CD14-positive monocyte (primary cell): ENCODE measurements around the gene CCDC3. TPM values are rescaled to one million over a fixed set of nuclear protein-coding genes. Genes with fewer than 3 reads are reported as not detected.

Experiments
- DNase-seq, 3 donors: peaks; one replicate each; pipeline ENCODE4 v3.0.0-alpha.2; 2011 to 2022
- H2AFZ ChIP-seq: 2 replicates; pipeline ENCODE4 v1.6.0; 2012; ENCODE audit warnings: mild to moderate bottlenecking, low read depth, low read length, inconsistent platforms; ENCODE audit not compliant: insufficient read depth, poor library complexity, severe bottlenecking
- H3K27ac ChIP-seq, 2 donors: 1 replicate in 1 of 2; 2 replicates in 1 of 2; pipeline ENCODE4 v1.5.1; 2012 to 2013; ENCODE audit warnings: low read length in 2 of 2, control low read depth in 1 of 2, inconsistent platforms in 1 of 2, low read depth in 1 of 2, mild to moderate bottlenecking in 1 of 2
- H3K27me3 ChIP-seq, 2 donors: one replicate each; pipeline versions ENCODE4 v1.6.0 to v1.6.1; 2011 to 2013; ENCODE audit warnings: low read length in 2 of 2; ENCODE audit not compliant: control insufficient read depth in 2 of 2, insufficient read depth in 2 of 2
- H3K36me3 ChIP-seq, 2 donors: replicated peaks in 1 of 2; 1 replicate in 1 of 2; 2 replicates in 1 of 2; pipeline versions ENCODE4 v1.5.1 to v1.6.1; 2012 to 2013; ENCODE audit warnings: low read length in 2 of 2, control low read depth in 1 of 2, inconsistent platforms in 1 of 2, mild to moderate bottlenecking in 1 of 2; ENCODE audit not compliant: insufficient read depth in 2 of 2, control insufficient read depth in 1 of 2
- H3K4me1 ChIP-seq, 2 donors: 1 replicate in 1 of 2; 2 replicates in 1 of 2; pipeline versions ENCODE4 v1.5.1 to v1.6.1; 2012 to 2013; ENCODE audit warnings: low read length in 2 of 2, control low read depth in 1 of 2, inconsistent platforms in 1 of 2, mild to moderate bottlenecking in 1 of 2, moderate library complexity in 1 of 2; ENCODE audit not compliant: insufficient read depth in 2 of 2, control insufficient read depth in 1 of 2
- H3K4me2 ChIP-seq: replicated peaks from 2 replicates; pipeline ENCODE3; 2012; ENCODE audit warnings: low read length, moderate library complexity, mild to moderate bottlenecking; ENCODE audit not compliant: poor library complexity, severe bottlenecking; ENCODE audit errors: extremely low read depth
- H3K4me3 ChIP-seq, 3 experiments: fragments of 200-600 bp in 1 of 3; sonication (generic) in 1 of 3; replicated peaks in 1 of 3; 1 replicate in 2 of 3; 2 replicates in 1 of 3; pipeline ENCODE4 v1.5.1; 2011 to 2013; ENCODE audit warnings: low read length in 3 of 3, mild to moderate bottlenecking in 3 of 3, control low read depth in 2 of 3, low read depth in 2 of 3, inconsistent platforms in 1 of 3, moderate library complexity in 1 of 3
- H3K79me2 ChIP-seq: 2 replicates; pipeline ENCODE4 v1.6.0; 2012; ENCODE audit warnings: mild to moderate bottlenecking, control low read depth, inconsistent platforms, low read length, moderate library complexity; ENCODE audit not compliant: insufficient read depth
- H3K9ac ChIP-seq: 2 replicates; pipeline ENCODE4 v1.6.0; 2017; ENCODE audit warnings: low read length, mild to moderate bottlenecking; ENCODE audit not compliant: insufficient read depth, poor library complexity, severe bottlenecking
- H3K9me3 ChIP-seq, 2 donors: replicated peaks in 1 of 2; 1 replicate in 1 of 2; 2 replicates in 1 of 2; pipeline versions ENCODE4 v1.5.1 to v1.6.1; 2012 to 2013; ENCODE audit warnings: low read length in 2 of 2, control low read depth in 1 of 2; ENCODE audit not compliant: control insufficient read depth in 1 of 2, insufficient read depth in 1 of 2
- H4K20me1 ChIP-seq: 2 replicates; pipeline ENCODE4 v1.6.0; 2012; ENCODE audit warnings: mild to moderate bottlenecking, low read length, control low read depth, moderate library complexity; ENCODE audit not compliant: insufficient read depth
- H3K27ac Mint-ChIP-seq, 7 donors: one replicate each; pipeline ENCODE4 v1.8.0; 2020; ENCODE audit warnings: mild to moderate bottlenecking in 7 of 7, mixed read lengths in 7 of 7, moderate library complexity in 6 of 7, inconsistent platforms in 2 of 7
- H3K27me3 Mint-ChIP-seq, 3 donors: one replicate each; pipeline ENCODE4 v1.8.0; 2021 to 2022; ENCODE audit warnings: low read depth in 3 of 3, mild to moderate bottlenecking in 3 of 3, mixed read lengths in 3 of 3, moderate library complexity in 3 of 3, inconsistent platforms in 1 of 3
- H3K36me3 Mint-ChIP-seq, 2 donors: one replicate each; pipeline ENCODE4 v1.8.0; 2020; ENCODE audit warnings: mixed read lengths in 2 of 2, inconsistent platforms in 1 of 2, mild to moderate bottlenecking in 1 of 2
- H3K4me1 Mint-ChIP-seq: one replicate; pipeline ENCODE4 v1.8.0; 2020; ENCODE audit warnings: mild to moderate bottlenecking, mixed read lengths
- H3K4me3 Mint-ChIP-seq, 2 donors: one replicate each; pipeline ENCODE4 v1.8.0; 2020; ENCODE audit warnings: mild to moderate bottlenecking in 2 of 2, mixed read lengths in 2 of 2, moderate library complexity in 1 of 2
- H3K9me3 Mint-ChIP-seq, 7 donors: one replicate each; pipeline ENCODE4 v1.8.0; 2020 to 2022; ENCODE audit warnings: mixed read lengths in 7 of 7, mild to moderate bottlenecking in 6 of 7, moderate library complexity in 6 of 7, inconsistent platforms in 2 of 7
- WGBS: methylation state at CpG from one replicate; pipeline ENCODE4 v1.1.5; 2013; ENCODE audit warnings: missing lambda C conversion rate; ENCODE audit not compliant: insufficient coverage; 5-methylcytosine and 5-hydroxymethylcytosine counted together
- intact Hi-C, 2 donors: fragments of 100-400 bp; cut with micrococcal nuclease; formaldehyde crosslinking; loops; one replicate each; pipeline versions ENCODE4 v1.15.0 to v1.15.1; 2023
- polyA plus RNA-seq, 3 donors: library from polyadenylated mRNA; depleted of rRNA in 1 of 3; unstranded in 2 of 3; stranded (reverse) in 1 of 3; fragments of 300-500 nt in 2 of 3; fragments of >200 nt in 1 of 3; fragmentation: Illumina TruSeq in 2 of 3; gene quantifications; 1 replicate in 2 of 3; 2 replicates in 1 of 3; pipeline ENCODE4 v1.2.3, GENCODE V29; 2012 to 2021
- TF ChIP-seq, protein P1 (sequence below): fragments of 200-600 bp; IDR thresholded peaks from one replicate; pipeline ENCODE4 v1.8.0; 2022; ENCODE audit warnings: antibody characterized with exemption, mild to moderate bottlenecking

Gene CCDC3
- polyA plus RNA-seq, 3 donors, result not detected

DNA sequence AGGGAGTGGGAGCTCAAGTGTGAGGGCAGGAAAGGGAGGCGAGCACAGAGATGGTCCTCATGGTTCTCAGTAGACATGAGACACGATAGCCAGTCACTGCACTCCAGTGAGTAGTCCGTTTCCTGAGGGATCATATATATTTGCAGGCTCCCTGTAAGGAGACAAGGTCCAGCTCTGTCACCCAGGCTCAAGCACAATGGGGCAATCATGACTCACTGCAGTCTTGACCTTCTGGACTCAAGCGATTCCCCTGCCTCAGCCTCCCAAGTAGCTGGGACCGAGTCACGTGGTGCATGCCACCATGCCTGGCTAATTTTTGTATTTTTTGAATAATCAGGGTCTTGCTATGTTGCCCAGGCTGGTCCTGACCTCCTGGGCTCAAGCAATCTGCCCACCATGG, 116.7 kb downstream of the CCDC3 start:
- Histone ChIP-seq H3K79me2 (no peaks in the 10 kb centered on the region), H3K9ac (no peak overlapping the region), H3K27me3 (no peaks in the 10 kb centered on the region), H3K4me1 (no peaks in the 10 kb centered on the region), H3K4me2 (no peak overlapping the region), H3K4me3 (no peak overlapping the region), H3K27ac (no peak overlapping the region), H4K20me1 (no peaks in the 10 kb centered on the region), H3K9me3 (no peaks in the 10 kb centered on the region), H2AFZ (no peak overlapping the region), H3K36me3 (no peaks in the 10 kb centered on the region)
- DNase-seq, result no peak
- WGBS, result 92% methylated on average over 6 of the region's 6 CpGs
- H3K9me3 Mint-ChIP-seq, result peaks cover under 1 to 9% (median 4%) of the 10 kb centered on the region in 7 donors
- no peaks in the 10 kb centered on the region for H3K4me1 Mint-ChIP-seq
- H3K27ac Mint-ChIP-seq, result no peak overlapping the region
- H3K27me3 Mint-ChIP-seq, result peaks cover 0 to 8% (median 0%) of the 10 kb centered on the region in 3 donors
- no peaks in the 10 kb centered on the region for H3K36me3 Mint-ChIP-seq
- TF ChIP-seq, protein P1, sequence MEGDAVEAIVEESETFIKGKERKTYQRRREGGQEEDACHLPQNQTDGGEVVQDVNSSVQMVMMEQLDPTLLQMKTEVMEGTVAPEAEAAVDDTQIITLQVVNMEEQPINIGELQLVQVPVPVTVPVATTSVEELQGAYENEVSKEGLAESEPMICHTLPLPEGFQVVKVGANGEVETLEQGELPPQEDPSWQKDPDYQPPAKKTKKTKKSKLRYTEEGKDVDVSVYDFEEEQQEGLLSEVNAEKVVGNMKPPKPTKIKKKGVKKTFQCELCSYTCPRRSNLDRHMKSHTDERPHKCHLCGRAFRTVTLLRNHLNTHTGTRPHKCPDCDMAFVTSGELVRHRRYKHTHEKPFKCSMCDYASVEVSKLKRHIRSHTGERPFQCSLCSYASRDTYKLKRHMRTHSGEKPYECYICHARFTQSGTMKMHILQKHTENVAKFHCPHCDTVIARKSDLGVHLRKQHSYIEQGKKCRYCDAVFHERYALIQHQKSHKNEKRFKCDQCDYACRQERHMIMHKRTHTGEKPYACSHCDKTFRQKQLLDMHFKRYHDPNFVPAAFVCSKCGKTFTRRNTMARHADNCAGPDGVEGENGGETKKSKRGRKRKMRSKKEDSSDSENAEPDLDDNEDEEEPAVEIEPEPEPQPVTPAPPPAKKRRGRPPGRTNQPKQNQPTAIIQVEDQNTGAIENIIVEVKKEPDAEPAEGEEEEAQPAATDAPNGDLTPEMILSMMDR, result no peak
- no peak overlapping the region for H3K4me3 Mint-ChIP-seq
- intact Hi-C loops, result no loop called here

DNA sequence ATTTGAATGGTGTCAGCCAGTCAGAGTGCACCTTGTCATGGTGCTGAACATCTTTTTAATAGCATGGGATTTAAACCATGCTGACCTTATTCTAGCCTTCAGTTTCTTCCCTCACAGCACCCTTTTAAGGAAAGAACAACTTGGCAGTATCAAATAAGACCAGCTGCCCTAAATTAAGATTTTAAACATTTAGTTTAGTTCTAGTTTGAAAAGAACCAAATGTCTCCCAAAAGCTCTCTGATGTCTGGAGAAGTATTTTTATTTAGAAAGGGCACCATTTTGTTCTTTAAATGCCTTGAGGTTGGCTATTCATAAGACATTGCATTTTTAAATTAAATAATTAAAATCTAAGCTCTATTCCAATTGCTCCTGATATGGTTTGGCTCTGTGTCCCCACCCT, 121.1 kb downstream of the CCDC3 start:
- no peak overlapping the region for H3K27ac Mint-ChIP-seq

More for the DNA sequence above, 121.1 kb downstream of the CCDC3 start:
- Mint-ChIP-seq H3K4me1 (no peaks in the 10 kb centered on the region), H3K27me3 (peaks cover 0 to 6% (median 4%) of the 10 kb centered on the region in 3 donors), H3K4me3 (no peak overlapping the region), H3K9me3 (peaks cover 3 to 17% (median 9%) of the 10 kb centered on the region in 7 donors), H3K36me3 (no peaks in the 10 kb centered on the region)
- no peak overlapping the region for H3K4me3 ChIP-seq
- H4K20me1 ChIP-seq, result no peaks in the 10 kb centered on the region
- intact Hi-C loops, result no loop called here
- H3K79me2 ChIP-seq, result no peaks in the 10 kb centered on the region
- no peak overlapping the region for H3K27ac ChIP-seq
- H3K27me3 ChIP-seq, result no peaks in the 10 kb centered on the region
- no peaks in the 10 kb centered on the region for H3K4me1 ChIP-seq
- no peak overlapping the region for H3K4me2 ChIP-seq
- no peak overlapping the region for H3K9ac ChIP-seq
- no peak for DNase-seq
- peaks cover 0 to 3% of the 10 kb centered on the region in 2 donors for H3K9me3 ChIP-seq
- TF ChIP-seq, protein P1, result no peak
- no peak overlapping the region for H2AFZ ChIP-seq
- H3K36me3 ChIP-seq, result no peaks in the 10 kb centered on the region
